Lower leg skin (tissue), 4 donors: ENCODE results near the gene SRRM2. TPM values are rescaled to one million over a fixed set of nuclear protein-coding genes. Genes with fewer than 3 reads are reported as not detected.

Experiments used
- DNase-seq, 2 donors: peaks; one replicate each; pipeline ENCODE4 v3.0.0-alpha.2; 2019; ENCODE audit warnings: low spot score in 2 of 2
- H3K4me3 ChIP-seq: fragments of 200-600 bp; sonication (generic); 2 replicates; pipeline ENCODE4 v1.5.1; 2017; ENCODE audit warnings: mild to moderate bottlenecking, low read depth; ENCODE audit not compliant: poor library complexity, severe bottlenecking
- CTCF ChIP-seq, 3 donors: fragments of 450-650 bp; IDR thresholded peaks; one replicate each; pipeline ENCODE4 v1.5.1; 2016; ENCODE audit warnings: antibody characterized with exemption in 3 of 3, mild to moderate bottlenecking in 3 of 3, moderate library complexity in 2 of 3
- POLR2A ChIP-seq, 2 donors: fragments of 450-650 bp; IDR thresholded peaks; one replicate each; pipeline ENCODE4 v1.6.1; 2016 to 2017; ENCODE audit warnings: antibody characterized with exemption in 2 of 2, mild to moderate bottlenecking in 1 of 2, moderate library complexity in 1 of 2
- WGBS, 2 donors: methylation state at CpG; one replicate each; pipeline ENCODE4 v1.1.5; 2018; 5-methylcytosine and 5-hydroxymethylcytosine counted together
- intact Hi-C: fragments of 100-400 bp; cut with DNase I; formaldehyde crosslinking; loops from one replicate; pipeline ENCODE4 v1.15.0; 2023; ENCODE audit warnings: low total_unique reads
- total RNA-seq, 4 donors: library from RNA; depleted of rRNA; stranded (reverse); fragments of >200 nt; gene quantifications; one replicate each; pipeline ENCODE4 v1.1.0, GENCODE V29; 2016

Gene SRRM2
- total RNA-seq, 4 donors from 2014 or later: 257 to 830 (median 272) TPM

GRCh38 chr16:2808181-2808580 is 55.7 kb downstream of the SRRM2 start:
- DNase-seq: no peak
- no peak for TF ChIP-seq CTCF (IDR thresholded peaks at IDR 0.05)
- no peak for TF ChIP-seq POLR2A (IDR thresholded peaks at IDR 0.05)
- intact Hi-C loops: no loop called here
- H3K4me3 ChIP-seq: no peak overlapping the region
- 73 to 82% methylated on average over 7 of the region's 7 CpGs for WGBS, 2 donors

GRCh38 chr16:2809149-2809760 is 56.8 kb downstream of the SRRM2 start:
- no peak for DNase-seq
- no peak overlapping the region for H3K4me3 ChIP-seq
- intact Hi-C loops: no loop called here
- 75 to 77% methylated on average over 3 of the region's 3 CpGs for WGBS, 2 donors
- TF ChIP-seq POLR2A (IDR thresholded peaks at IDR 0.05): no peak
- no peak for TF ChIP-seq CTCF (IDR thresholded peaks at IDR 0.05)

GRCh38 chr16:2810651-2811050 is 58.2 kb downstream of the SRRM2 start:
- no peak for TF ChIP-seq CTCF (IDR thresholded peaks at IDR 0.05)
- no peak for TF ChIP-seq POLR2A (IDR thresholded peaks at IDR 0.05)
- WGBS, 2 donors: 76 to 89% methylated on average over 5 to 6 of the region's 6 CpGs
- intact Hi-C loops: no loop called here
- no peak overlapping the region for H3K4me3 ChIP-seq
- no peak for DNase-seq

GRCh38 chr16:2811703-2812471 is 59.4 kb downstream of the SRRM2 start:
- no peak overlapping the region for H3K4me3 ChIP-seq
- 40 to 41% methylated on average over 15 of the region's 15 CpGs for WGBS, 2 donors
- TF ChIP-seq CTCF (IDR thresholded peaks at IDR 0.05) (no peak), POLR2A (IDR thresholded peaks at IDR 0.05) (no peak)
- DNase-seq: no peak
- intact Hi-C loops: no loop called here

GRCh38 chr16:2813771-2814221 is 61.4 kb downstream of the SRRM2 start:
- WGBS, 2 donors: 44 to 55% methylated on average over 7 of the region's 7 CpGs
- no peak for TF ChIP-seq POLR2A (IDR thresholded peaks at IDR 0.05)
- TF ChIP-seq CTCF (IDR thresholded peaks at IDR 0.05): no peak

More at GRCh38 chr16:2813771-2814221, 61.4 kb downstream of the SRRM2 start:
- no peak overlapping the region for H3K4me3 ChIP-seq
- no peak for DNase-seq
- intact Hi-C loops: no loop called here
